ENCODE data around the gene ZIC1.

DNA sequence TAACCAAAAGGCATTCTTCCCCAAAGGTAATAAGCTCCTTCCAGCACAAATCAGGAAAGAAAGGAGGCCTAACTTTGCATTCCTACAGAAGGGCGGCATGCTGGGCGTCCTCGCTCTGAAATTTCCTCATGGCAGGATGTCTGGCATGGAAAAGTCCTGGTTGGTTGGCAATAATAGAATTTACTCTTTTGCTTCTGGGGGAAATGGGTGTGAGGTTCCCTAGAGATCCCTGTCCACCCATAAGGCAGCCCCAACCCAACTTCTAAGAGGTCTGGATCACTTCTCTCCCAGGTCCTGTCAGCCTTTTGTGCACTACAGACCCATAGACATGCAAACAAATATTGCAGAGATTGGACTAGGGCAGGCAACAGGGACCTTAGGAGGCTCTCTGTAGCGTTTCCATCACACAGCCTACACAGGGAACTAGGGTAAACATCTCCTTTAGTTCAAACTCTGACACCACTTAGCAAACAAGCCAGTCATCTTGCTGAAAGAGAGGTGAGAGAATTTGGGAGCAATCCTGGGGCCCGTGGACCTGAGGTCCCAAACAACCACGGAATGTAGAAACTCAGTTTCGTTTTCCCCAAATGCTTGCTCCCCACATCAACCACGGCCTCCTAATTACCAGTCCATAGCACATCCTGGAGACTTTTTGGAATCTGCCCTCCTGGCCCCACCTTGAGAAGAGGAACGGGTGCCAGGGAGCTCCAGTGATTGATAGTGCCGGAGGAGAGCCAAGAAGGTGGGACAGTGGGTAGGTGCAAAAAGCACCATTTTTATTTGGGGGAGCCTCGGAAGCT, 5.0 kb upstream of the ZIC1 start:
- no peak for TF ChIP-seq CTCF (IDR thresholded peaks at IDR 0.05; ENCODE audit: insufficient read depth, low read length)
- no peak for TF ChIP-seq SPI1 (IDR thresholded peaks at IDR 0.05; ENCODE audit: borderline replicate concordance, low read depth)
- TF ChIP-seq, protein P1, sequence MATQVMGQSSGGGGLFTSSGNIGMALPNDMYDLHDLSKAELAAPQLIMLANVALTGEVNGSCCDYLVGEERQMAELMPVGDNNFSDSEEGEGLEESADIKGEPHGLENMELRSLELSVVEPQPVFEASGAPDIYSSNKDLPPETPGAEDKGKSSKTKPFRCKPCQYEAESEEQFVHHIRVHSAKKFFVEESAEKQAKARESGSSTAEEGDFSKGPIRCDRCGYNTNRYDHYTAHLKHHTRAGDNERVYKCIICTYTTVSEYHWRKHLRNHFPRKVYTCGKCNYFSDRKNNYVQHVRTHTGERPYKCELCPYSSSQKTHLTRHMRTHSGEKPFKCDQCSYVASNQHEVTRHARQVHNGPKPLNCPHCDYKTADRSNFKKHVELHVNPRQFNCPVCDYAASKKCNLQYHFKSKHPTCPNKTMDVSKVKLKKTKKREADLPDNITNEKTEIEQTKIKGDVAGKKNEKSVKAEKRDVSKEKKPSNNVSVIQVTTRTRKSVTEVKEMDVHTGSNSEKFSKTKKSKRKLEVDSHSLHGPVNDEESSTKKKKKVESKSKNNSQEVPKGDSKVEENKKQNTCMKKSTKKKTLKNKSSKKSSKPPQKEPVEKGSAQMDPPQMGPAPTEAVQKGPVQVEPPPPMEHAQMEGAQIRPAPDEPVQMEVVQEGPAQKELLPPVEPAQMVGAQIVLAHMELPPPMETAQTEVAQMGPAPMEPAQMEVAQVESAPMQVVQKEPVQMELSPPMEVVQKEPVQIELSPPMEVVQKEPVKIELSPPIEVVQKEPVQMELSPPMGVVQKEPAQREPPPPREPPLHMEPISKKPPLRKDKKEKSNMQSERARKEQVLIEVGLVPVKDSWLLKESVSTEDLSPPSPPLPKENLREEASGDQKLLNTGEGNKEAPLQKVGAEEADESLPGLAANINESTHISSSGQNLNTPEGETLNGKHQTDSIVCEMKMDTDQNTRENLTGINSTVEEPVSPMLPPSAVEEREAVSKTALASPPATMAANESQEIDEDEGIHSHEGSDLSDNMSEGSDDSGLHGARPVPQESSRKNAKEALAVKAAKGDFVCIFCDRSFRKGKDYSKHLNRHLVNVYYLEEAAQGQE (IDR thresholded peaks at IDR 0.05; ENCODE audit: insufficient replicate concordance, low read depth) = no peak
- TF ChIP-seq POLR2AphosphoS5 (IDR thresholded peaks at IDR 0.05; ENCODE audit: low read depth) = no peak
